SK-N-SH (cell line): ENCODE data around the gene DCAF6.

Source experiments
- EP300 ChIP-seq, 2 experiments: IDR thresholded peaks; 2 replicates each; pipeline versions ENCODE4 v1.4.0 to v1.6.1; 2012; ENCODE audit warnings: borderline replicate concordance in 1 of 2, low read depth in 1 of 2, low read length in 1 of 2
- TF ChIP-seq, protein P1 (sequence below): fragments of 200-600 bp; sonication (generic); IDR thresholded peaks from 2 replicates; pipeline ENCODE4 v1.6.1; 2017; ENCODE audit warnings: antibody characterized with exemption, mild to moderate bottlenecking, moderate library complexity
- TF ChIP-seq, protein P2 (sequence below): IDR thresholded peaks from 2 replicates; pipeline ENCODE4 v1.4.0; 2012; ENCODE audit warnings: low read depth
- TF ChIP-seq, protein P3 (sequence below): fragments of 150-350 bp; IDR thresholded peaks from 2 replicates; pipeline ENCODE4 v1.6.1; 2017; ENCODE audit warnings: antibody characterized with exemption, low read length, low read depth, borderline replicate concordance
- TF ChIP-seq, protein P4 (sequence below): IDR thresholded peaks from 2 replicates; pipeline ENCODE4 v1.6.1; 2012; ENCODE audit warnings: mild to moderate bottlenecking, low read depth, low read length, moderate library complexity

DNA sequence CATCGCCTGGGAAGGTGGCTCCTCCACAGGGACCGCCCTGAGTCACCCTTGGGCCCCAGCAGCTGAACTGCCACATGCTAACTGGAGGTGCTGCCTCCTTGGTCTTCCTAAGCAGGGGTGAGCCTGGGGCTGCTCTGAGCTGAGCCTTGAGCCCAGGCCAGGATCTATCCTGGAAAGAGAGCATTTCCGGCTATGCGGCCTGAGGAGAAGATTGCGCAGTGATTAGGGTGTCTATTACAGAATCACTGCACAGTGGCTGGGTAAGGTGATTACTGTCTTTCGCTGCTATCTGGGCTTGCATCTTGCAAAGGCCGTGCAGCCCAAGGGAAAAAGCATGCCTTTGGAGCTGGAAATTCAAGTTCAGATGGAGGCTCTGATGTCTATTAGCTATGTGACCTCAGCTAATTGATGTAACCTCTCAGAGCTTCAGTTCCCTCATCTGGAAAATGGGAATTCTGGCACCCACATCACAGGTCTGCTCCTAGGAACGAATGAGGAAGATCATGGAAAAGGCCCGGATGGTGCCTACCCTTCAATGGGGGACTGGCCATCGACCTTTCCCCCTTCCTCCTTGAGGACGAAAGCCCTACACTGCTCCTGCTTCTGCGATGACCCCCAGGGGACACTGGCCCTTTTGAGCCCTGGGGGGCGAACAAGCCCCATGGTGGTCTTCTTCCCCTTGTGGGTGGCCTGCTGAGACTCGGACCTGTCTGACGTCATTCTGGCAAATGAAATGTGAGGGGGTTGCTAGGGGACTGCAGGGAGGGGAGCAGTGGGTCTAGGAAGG is 162.2 kb downstream of the DCAF6 start:
- TF ChIP-seq, protein P1, sequence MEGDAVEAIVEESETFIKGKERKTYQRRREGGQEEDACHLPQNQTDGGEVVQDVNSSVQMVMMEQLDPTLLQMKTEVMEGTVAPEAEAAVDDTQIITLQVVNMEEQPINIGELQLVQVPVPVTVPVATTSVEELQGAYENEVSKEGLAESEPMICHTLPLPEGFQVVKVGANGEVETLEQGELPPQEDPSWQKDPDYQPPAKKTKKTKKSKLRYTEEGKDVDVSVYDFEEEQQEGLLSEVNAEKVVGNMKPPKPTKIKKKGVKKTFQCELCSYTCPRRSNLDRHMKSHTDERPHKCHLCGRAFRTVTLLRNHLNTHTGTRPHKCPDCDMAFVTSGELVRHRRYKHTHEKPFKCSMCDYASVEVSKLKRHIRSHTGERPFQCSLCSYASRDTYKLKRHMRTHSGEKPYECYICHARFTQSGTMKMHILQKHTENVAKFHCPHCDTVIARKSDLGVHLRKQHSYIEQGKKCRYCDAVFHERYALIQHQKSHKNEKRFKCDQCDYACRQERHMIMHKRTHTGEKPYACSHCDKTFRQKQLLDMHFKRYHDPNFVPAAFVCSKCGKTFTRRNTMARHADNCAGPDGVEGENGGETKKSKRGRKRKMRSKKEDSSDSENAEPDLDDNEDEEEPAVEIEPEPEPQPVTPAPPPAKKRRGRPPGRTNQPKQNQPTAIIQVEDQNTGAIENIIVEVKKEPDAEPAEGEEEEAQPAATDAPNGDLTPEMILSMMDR: no peak
- TF ChIP-seq, protein P2, sequence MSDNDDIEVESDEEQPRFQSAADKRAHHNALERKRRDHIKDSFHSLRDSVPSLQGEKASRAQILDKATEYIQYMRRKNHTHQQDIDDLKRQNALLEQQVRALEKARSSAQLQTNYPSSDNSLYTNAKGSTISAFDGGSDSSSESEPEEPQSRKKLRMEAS: no peak
- TF ChIP-seq EP300 (IDR thresholded peaks at IDR 0.05; ENCODE audit: borderline replicate concordance in 1 of 2, low read depth in 1 of 2, low read length in 1 of 2): no peak
- TF ChIP-seq, protein P3, sequence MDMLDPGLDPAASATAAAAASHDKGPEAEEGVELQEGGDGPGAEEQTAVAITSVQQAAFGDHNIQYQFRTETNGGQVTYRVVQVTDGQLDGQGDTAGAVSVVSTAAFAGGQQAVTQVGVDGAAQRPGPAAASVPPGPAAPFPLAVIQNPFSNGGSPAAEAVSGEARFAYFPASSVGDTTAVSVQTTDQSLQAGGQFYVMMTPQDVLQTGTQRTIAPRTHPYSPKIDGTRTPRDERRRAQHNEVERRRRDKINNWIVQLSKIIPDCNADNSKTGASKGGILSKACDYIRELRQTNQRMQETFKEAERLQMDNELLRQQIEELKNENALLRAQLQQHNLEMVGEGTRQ: no peak
- TF ChIP-seq, protein P4, sequence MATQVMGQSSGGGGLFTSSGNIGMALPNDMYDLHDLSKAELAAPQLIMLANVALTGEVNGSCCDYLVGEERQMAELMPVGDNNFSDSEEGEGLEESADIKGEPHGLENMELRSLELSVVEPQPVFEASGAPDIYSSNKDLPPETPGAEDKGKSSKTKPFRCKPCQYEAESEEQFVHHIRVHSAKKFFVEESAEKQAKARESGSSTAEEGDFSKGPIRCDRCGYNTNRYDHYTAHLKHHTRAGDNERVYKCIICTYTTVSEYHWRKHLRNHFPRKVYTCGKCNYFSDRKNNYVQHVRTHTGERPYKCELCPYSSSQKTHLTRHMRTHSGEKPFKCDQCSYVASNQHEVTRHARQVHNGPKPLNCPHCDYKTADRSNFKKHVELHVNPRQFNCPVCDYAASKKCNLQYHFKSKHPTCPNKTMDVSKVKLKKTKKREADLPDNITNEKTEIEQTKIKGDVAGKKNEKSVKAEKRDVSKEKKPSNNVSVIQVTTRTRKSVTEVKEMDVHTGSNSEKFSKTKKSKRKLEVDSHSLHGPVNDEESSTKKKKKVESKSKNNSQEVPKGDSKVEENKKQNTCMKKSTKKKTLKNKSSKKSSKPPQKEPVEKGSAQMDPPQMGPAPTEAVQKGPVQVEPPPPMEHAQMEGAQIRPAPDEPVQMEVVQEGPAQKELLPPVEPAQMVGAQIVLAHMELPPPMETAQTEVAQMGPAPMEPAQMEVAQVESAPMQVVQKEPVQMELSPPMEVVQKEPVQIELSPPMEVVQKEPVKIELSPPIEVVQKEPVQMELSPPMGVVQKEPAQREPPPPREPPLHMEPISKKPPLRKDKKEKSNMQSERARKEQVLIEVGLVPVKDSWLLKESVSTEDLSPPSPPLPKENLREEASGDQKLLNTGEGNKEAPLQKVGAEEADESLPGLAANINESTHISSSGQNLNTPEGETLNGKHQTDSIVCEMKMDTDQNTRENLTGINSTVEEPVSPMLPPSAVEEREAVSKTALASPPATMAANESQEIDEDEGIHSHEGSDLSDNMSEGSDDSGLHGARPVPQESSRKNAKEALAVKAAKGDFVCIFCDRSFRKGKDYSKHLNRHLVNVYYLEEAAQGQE: no peak
